Esophagus squamous epithelium (tissue), 5 donors: ENCODE measurements around the gene ARID5B. TPM values are rescaled to one million over a fixed set of nuclear protein-coding genes. Genes with fewer than 3 reads are reported as not detected.

ENCODE experiments used
- DNase-seq: peaks from one replicate; lab custom pipeline; 2025; lab: John Stamatoyannopoulos, UW
- H3K27ac ChIP-seq, 4 donors: fragments of 200-600 bp; sonication (generic); one replicate each; pipeline ENCODE4 v1.5.1; 2016 to 2019; ENCODE audit warnings: mild to moderate bottlenecking in 1 of 4
- H3K27me3 ChIP-seq, 4 donors: fragments of 200-600 bp; sonication (generic); 1 replicate in 3 of 4; 2 replicates in 1 of 4; pipeline versions ENCODE4 v1.5.1 to v1.6.0; 2017 to 2021; ENCODE audit warnings: antibody characterized with exemption in 1 of 4
- H3K36me3 ChIP-seq, 3 donors: fragments of 200-600 bp; sonication (generic); one replicate each; pipeline ENCODE4 v1.5.1; 2016 to 2019
- H3K4me1 ChIP-seq, 3 donors: fragments of 200-600 bp; sonication (generic); one replicate each; pipeline ENCODE4 v1.5.1; 2017 to 2019
- H3K4me3 ChIP-seq, 4 donors: fragments of 200-600 bp; sonication (generic); 1 replicate in 3 of 4; 2 replicates in 1 of 4; pipeline ENCODE4 v1.5.1; 2016 to 2019; ENCODE audit warnings: mild to moderate bottlenecking in 2 of 4, moderate library complexity in 1 of 4
- H3K9me3 ChIP-seq, 3 donors: fragments of 200-600 bp; sonication (generic); one replicate each; pipeline ENCODE4 v1.5.1; 2016 to 2019
- CTCF ChIP-seq, 6 experiments: fragments of 450-650 bp in 4 of 6; fragments of 200-600 bp in 2 of 6; sonication (generic) in 2 of 6; IDR thresholded peaks; one replicate each; pipeline ENCODE4 v1.5.1; 2016 to 2019; ENCODE audit warnings: antibody characterized with exemption in 6 of 6, mild to moderate bottlenecking in 4 of 6, moderate library complexity in 4 of 6
- POLR2A ChIP-seq, 4 donors: fragments of 450-650 bp; IDR thresholded peaks; one replicate each; pipeline ENCODE4 v1.6.1; 2017; ENCODE audit warnings: antibody characterized with exemption in 4 of 4, mild to moderate bottlenecking in 4 of 4, moderate library complexity in 3 of 4
- WGBS, 2 donors: methylation state at CpG; one replicate each; pipeline ENCODE4 v1.1.5; 2018; 5-methylcytosine and 5-hydroxymethylcytosine counted together
- intact Hi-C: fragments of 100-400 bp; cut with DNase I; formaldehyde crosslinking; loops from one replicate; pipeline ENCODE4 v1.15.0; 2022
- total RNA-seq, 4 donors: library from RNA; depleted of rRNA; stranded (reverse); fragments of >200 nt; gene quantifications; one replicate each; pipeline ENCODE4 v1.1.0, GENCODE V29; 2016
- donor health status: DM: yes; HTN: yes; CAD: no.

Gene ARID5B
- total RNA-seq, 4 donors from 2014 or later = 18.0 to 38.1 (median 30.2) TPM

- Histone ChIP-seq H3K27me3 (no peaks in the 10 kb centered on the region), H3K9me3 (no peaks in the 10 kb centered on the region), H3K4me1 (no peaks in the 10 kb centered on the region), H3K27ac (no peak overlapping the region), H3K36me3 (no peaks in the 10 kb centered on the region), H3K4me3 (no peak overlapping the region)
- 69 to 81% methylated on average over 11 of the region's 11 CpGs for WGBS, 2 donors
- intact Hi-C loops = no loop called here
- DNase-seq = no peak
- TF ChIP-seq POLR2A (IDR thresholded peaks at IDR 0.05) (no peak), CTCF (IDR thresholded peaks at IDR 0.05) (no peak)
Measured at GRCh38 chr10:61877887-61878739, 23.4 kb upstream of the ARID5B start.

GRCh38 chr10:61878740-61879068 is 22.8 kb upstream of the ARID5B start:
- Histone ChIP-seq H3K27me3 (no peaks in the 10 kb centered on the region), H3K4me1 (no peaks in the 10 kb centered on the region), H3K27ac (no peak overlapping the region), H3K36me3 (no peaks in the 10 kb centered on the region), H3K9me3 (no peaks in the 10 kb centered on the region), H3K4me3 (no peak overlapping the region)
- TF ChIP-seq CTCF (IDR thresholded peaks at IDR 0.05) = no peak
- TF ChIP-seq POLR2A (IDR thresholded peaks at IDR 0.05) = no peak
- intact Hi-C loops = no loop called here
- no peak for DNase-seq

GRCh38 chr10:61882621-61883370 is 18.7 kb upstream of the ARID5B start:
- no peaks in the 10 kb centered on the region for H3K4me1 ChIP-seq
- WGBS, 2 donors = 59 to 60% methylated on average over 6 of the region's 6 CpGs
- DNase-seq = no peak
- no peaks in the 10 kb centered on the region for H3K27me3 ChIP-seq
- no peak for TF ChIP-seq POLR2A (IDR thresholded peaks at IDR 0.05)
- no peak for TF ChIP-seq CTCF (IDR thresholded peaks at IDR 0.05)
- H3K36me3 ChIP-seq = no peaks in the 10 kb centered on the region
- no peak overlapping the region for H3K27ac ChIP-seq
- H3K9me3 ChIP-seq = no peaks in the 10 kb centered on the region
- intact Hi-C loops = no loop called here
- H3K4me3 ChIP-seq = no peak overlapping the region

GRCh38 chr10:61883371-61884025 is 18.0 kb upstream of the ARID5B start:
- WGBS, 2 donors = 87 to 88% methylated on average over 4 to 7 of the region's 7 CpGs
- Histone ChIP-seq H3K27ac (no peak overlapping the region), H3K9me3 (no peaks in the 10 kb centered on the region), H3K4me1 (no peaks in the 10 kb centered on the region), H3K4me3 (no peak overlapping the region), H3K36me3 (no peaks in the 10 kb centered on the region), H3K27me3 (no peaks in the 10 kb centered on the region)
- no peak for DNase-seq
- TF ChIP-seq POLR2A (IDR thresholded peaks at IDR 0.05) (no peak), CTCF (IDR thresholded peaks at IDR 0.05) (no peak)
- intact Hi-C loops = no loop called here

GRCh38 chr10:61887772-61888171 is 13.7 kb upstream of the ARID5B start:
- Histone ChIP-seq H3K27me3 (no peaks in the 10 kb centered on the region), H3K36me3 (no peaks in the 10 kb centered on the region), H3K9me3 (no peaks in the 10 kb centered on the region), H3K4me3 (no peak overlapping the region), H3K4me1 (no peaks in the 10 kb centered on the region), H3K27ac (no peak overlapping the region)
- intact Hi-C loops = no loop called here
- TF ChIP-seq CTCF (IDR thresholded peaks at IDR 0.05) (no peak), POLR2A (IDR thresholded peaks at IDR 0.05) (no peak)
- DNase-seq = no peak
